ENCODE data around the gene SIDT1. TPM values are rescaled to one million over a fixed set of nuclear protein-coding genes. Genes with fewer than 3 reads are reported as not detected.
A peak's percentile ranks its signal among the peaks of the same experiment; 100 is the strongest.

SIDT1 gene
- total and polyA plus RNA-seq, 4 donors: 0.08 to 2.2 (median 0.82) TPM

DNA sequence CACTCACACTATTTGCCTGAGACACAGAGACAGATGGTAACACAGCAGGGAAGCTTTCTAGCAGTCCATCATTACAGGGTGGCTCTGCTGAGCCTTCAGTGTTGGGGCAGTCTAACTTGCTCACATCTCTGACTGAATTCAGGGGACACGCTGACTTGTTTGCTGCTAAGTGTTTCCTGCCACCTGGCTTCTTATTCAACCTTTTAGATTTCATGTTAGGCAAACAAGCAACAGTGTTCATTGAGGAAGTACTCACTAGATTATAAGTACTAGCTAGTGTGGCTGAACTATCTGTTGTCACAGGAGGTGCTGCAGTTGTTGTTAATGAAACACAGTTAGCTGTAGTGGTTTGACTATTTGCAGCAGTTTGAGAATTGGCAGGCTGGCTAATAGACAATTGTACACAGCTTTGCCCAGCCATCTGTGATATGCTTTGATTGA is 126.8 kb downstream of the SIDT1 start:
- Histone ChIP-seq H3K27ac (ENCODE audit: low read depth in 1 of 2, low read length in 2 of 2) (no peak overlapping the region), H3K9me3 (ENCODE audit: control insufficient read depth in 4 of 4, low read length in 3 of 4) (no peaks in the 10 kb centered on the region), H3K27me3 (ENCODE audit: control insufficient read depth in 4 of 4, insufficient read depth in 4 of 4, low read length in 3 of 4) (no peaks in the 10 kb centered on the region), H3K36me3 (ENCODE audit: control insufficient read depth in 4 of 4, insufficient read depth in 3 of 4, low read depth in 1 of 4, low read length in 3 of 4) (peaks cover 4 to 13% (median 6%) of the 10 kb centered on the region in 4 donors), H3K4me1 (ENCODE audit: control insufficient read depth in 4 of 4, insufficient read depth in 4 of 4, low read length in 3 of 4) (peaks cover 6 to 31% (median 14%) of the 10 kb centered on the region in 4 donors), H3K4me3 (ENCODE audit: low read depth in 1 of 3, low read length in 3 of 3) (no peak overlapping the region), H3K9ac (ENCODE audit: low read depth in 1 of 2, low read length in 2 of 2) (no peak overlapping the region)
- DNase-seq (ENCODE audit: low spot score): no peak
- TF ChIP-seq RAD21 (IDR thresholded peaks at IDR 0.05) (no peak), FOXA1 (IDR thresholded peaks at IDR 0.05) (no peak), JUND (IDR thresholded peaks at IDR 0.05) (no peak), CTCF (IDR thresholded peaks at IDR 0.05; ENCODE audit: low read depth, low read length, missing input control) (no peak), HNF4G (IDR thresholded peaks at IDR 0.05) (no peak), TAF1 (conservative IDR thresholded peaks at IDR 0.05) (no peak), HNF4A (conservative IDR thresholded peaks at IDR 0.05) (no peak)
- 92% methylated on average over 1 of the region's 1 CpG for WGBS

- peaks cover 4 to 13% (median 6%) of the 10 kb centered on the region in 4 donors for H3K36me3 ChIP-seq (ENCODE audit: control insufficient read depth in 4 of 4, insufficient read depth in 3 of 4, low read depth in 1 of 4, low read length in 3 of 4)
- no peaks in the 10 kb centered on the region for H3K27me3 ChIP-seq (ENCODE audit: control insufficient read depth in 4 of 4, insufficient read depth in 4 of 4, low read length in 3 of 4)
These were observed 127.6 kb downstream of the SIDT1 start for GRCh38 chr3:113659996-113660395.

DNA sequence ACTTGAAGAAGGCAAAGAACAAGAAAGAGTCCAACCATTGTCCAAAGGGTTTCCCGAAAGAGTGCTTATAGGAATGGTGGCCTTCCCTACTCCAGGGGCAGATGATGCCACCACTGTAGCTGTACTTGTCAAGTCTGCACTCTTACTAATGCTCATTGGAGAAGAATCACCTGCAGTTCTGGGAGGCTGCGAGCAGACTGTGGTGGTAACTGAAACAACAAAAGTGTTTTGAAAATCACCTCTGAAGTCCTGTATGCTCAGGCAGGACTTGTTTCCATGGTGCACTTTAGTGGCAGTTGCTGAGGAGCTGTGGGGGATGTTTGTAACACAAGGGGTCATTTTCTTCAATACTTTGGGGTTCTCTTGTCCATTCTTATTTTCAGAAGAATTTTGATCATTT is 128.1 kb downstream of the SIDT1 start:
- Histone ChIP-seq H3K9ac (ENCODE audit: low read depth in 1 of 2, low read length in 2 of 2) (no peak overlapping the region), H3K36me3 (ENCODE audit: control insufficient read depth in 4 of 4, insufficient read depth in 3 of 4, low read depth in 1 of 4, low read length in 3 of 4) (peaks cover 4 to 13% (median 8%) of the 10 kb centered on the region in 4 donors), H3K4me3 (ENCODE audit: low read depth in 1 of 3, low read length in 3 of 3) (no peak overlapping the region), H3K27me3 (ENCODE audit: control insufficient read depth in 4 of 4, insufficient read depth in 4 of 4, low read length in 3 of 4) (no peaks in the 10 kb centered on the region), H3K9me3 (ENCODE audit: control insufficient read depth in 4 of 4, low read length in 3 of 4) (no peaks in the 10 kb centered on the region), H3K27ac (ENCODE audit: low read depth in 1 of 2, low read length in 2 of 2) (peak overlapping the region in 1 of 2 donors; percentile 16), H3K4me1 (ENCODE audit: control insufficient read depth in 4 of 4, insufficient read depth in 4 of 4, low read length in 3 of 4) (peaks cover 6 to 29% (median 20%) of the 10 kb centered on the region in 4 donors)
- TF ChIP-seq FOXA2 (IDR thresholded peaks at IDR 0.05) (no peak), ATF3 (IDR thresholded peaks at IDR 0.05) (no peak), RAD21 (IDR thresholded peaks at IDR 0.05) (no peak), SP1 (IDR thresholded peaks at IDR 0.05) (no peak), TAF1 (conservative IDR thresholded peaks at IDR 0.05) (no peak), FOXA1 (IDR thresholded peaks at IDR 0.05) (no peak), JUND (IDR thresholded peaks at IDR 0.05) (no peak), NR2F2 (IDR thresholded peaks at IDR 0.05) (no peak), HNF4A (conservative IDR thresholded peaks at IDR 0.05) (no peak), YY1 (IDR thresholded peaks at IDR 0.05) (no peak), CTCF (IDR thresholded peaks at IDR 0.05; ENCODE audit: low read depth, low read length, missing input control) (no peak), GABPA (IDR thresholded peaks at IDR 0.05 in 1 of 2, conservative IDR thresholded peaks at IDR 0.05 in 1 of 2) (no peak), EGR1 (IDR thresholded peaks at IDR 0.05; ENCODE audit: low read depth in 2 of 2) (no peak), RXRA (IDR thresholded peaks at IDR 0.05) (no peak), HNF4G (IDR thresholded peaks at IDR 0.05) (no peak)
- TF ChIP-seq, protein P1, sequence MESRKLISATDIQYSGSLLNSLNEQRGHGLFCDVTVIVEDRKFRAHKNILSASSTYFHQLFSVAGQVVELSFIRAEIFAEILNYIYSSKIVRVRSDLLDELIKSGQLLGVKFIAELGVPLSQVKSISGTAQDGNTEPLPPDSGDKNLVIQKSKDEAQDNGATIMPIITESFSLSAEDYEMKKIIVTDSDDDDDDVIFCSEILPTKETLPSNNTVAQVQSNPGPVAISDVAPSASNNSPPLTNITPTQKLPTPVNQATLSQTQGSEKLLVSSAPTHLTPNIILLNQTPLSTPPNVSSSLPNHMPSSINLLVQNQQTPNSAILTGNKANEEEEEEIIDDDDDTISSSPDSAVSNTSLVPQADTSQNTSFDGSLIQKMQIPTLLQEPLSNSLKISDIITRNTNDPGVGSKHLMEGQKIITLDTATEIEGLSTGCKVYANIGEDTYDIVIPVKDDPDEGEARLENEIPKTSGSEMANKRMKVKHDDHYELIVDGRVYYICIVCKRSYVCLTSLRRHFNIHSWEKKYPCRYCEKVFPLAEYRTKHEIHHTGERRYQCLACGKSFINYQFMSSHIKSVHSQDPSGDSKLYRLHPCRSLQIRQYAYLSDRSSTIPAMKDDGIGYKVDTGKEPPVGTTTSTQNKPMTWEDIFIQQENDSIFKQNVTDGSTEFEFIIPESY (IDR thresholded peaks at IDR 0.05): no peak
- TF ChIP-seq, protein P2, sequence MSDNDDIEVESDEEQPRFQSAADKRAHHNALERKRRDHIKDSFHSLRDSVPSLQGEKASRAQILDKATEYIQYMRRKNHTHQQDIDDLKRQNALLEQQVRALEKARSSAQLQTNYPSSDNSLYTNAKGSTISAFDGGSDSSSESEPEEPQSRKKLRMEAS (IDR thresholded peaks at IDR 0.05): no peak
- DNase-seq (ENCODE audit: low spot score): no peak
- WGBS: 98% methylated on average over 2 of the region's 2 CpGs

More at GRCh38 chr3:113659996-113660395, 127.6 kb downstream of the SIDT1 start:
- H3K27ac ChIP-seq (ENCODE audit: low read depth in 1 of 2, low read length in 2 of 2): no peak overlapping the region
- H3K9ac ChIP-seq (ENCODE audit: low read depth in 1 of 2, low read length in 2 of 2): no peak overlapping the region
- H3K4me3 ChIP-seq (ENCODE audit: low read depth in 1 of 3, low read length in 3 of 3): no peak overlapping the region
- TF ChIP-seq FOXA2 (IDR thresholded peaks at IDR 0.05): no peak
- H3K9me3 ChIP-seq (ENCODE audit: control insufficient read depth in 4 of 4, low read length in 3 of 4): no peaks in the 10 kb centered on the region
- peaks cover 6 to 32% (median 20%) of the 10 kb centered on the region in 4 donors for H3K4me1 ChIP-seq (ENCODE audit: control insufficient read depth in 4 of 4, insufficient read depth in 4 of 4, low read length in 3 of 4)
- no peak for DNase-seq (ENCODE audit: low spot score)
- WGBS: 98% methylated on average over 1 of the region's 1 CpG

Measured in liver (tissue), 9 donors.